Activated T-cell treated with anti-CD3 and anti-CD28 coated beads, Interleukin-2, amount 50 U/mL, for 48 hours (primary cell): ENCODE results near the gene GGT1.
A peak's percentile ranks its signal among the peaks of the same experiment; 100 is the strongest.
"Not testable (repeated sequence)": the region's sequence is repeated elsewhere in the genome, so short reads cannot be mapped to it uniquely, and the experiment has no call there.

Source experiments
- DNase-seq, 2 experiments: peaks; one replicate each; pipeline ENCODE4 v3.0.0-alpha.2; 2020

Gene GGT1

GRCh38 chr22:24644409-24644808, 41.4 kb downstream of the GGT1 start:
- not testable (repeated sequence) for DNase-seq

- DNase-seq = not testable (repeated sequence)
These were observed 42.7 kb downstream of the GGT1 start for GRCh38 chr22:24645408-24646399.

GRCh38 chr22:24646756-24647155, 43.8 kb downstream of the GGT1 start:
- not testable (repeated sequence) for DNase-seq

- not testable (repeated sequence) for DNase-seq
These were observed 46.4 kb downstream of the GGT1 start for GRCh38 chr22:24649371-24649770.

GRCh38 chr22:24650884-24651283, 47.9 kb downstream of the GGT1 start:
- peak; percentile 80 to 81 for DNase-seq

GRCh38 chr22:24665395-24665794, 62.4 kb downstream of the GGT1 start:
- not testable (repeated sequence) for DNase-seq

GRCh38 chr22:24667904-24668303, 64.9 kb downstream of the GGT1 start:
- DNase-seq = not testable (repeated sequence)

GRCh38 chr22:24672532-24672931, 69.5 kb downstream of the GGT1 start:
- not testable (repeated sequence) for DNase-seq
